GM21576 (cell line): ENCODE data around the gene CENPP.

Source experiments
- ATAC-seq: cut with Tn5 transposase; IDR thresholded peaks from one replicate; pipeline ENCODE4 v1.9.1; 2021; ENCODE audit warnings: mild to moderate bottlenecking, moderate library complexity; ENCODE audit not compliant: unreplicated experiment

The CENPP gene

DNA sequence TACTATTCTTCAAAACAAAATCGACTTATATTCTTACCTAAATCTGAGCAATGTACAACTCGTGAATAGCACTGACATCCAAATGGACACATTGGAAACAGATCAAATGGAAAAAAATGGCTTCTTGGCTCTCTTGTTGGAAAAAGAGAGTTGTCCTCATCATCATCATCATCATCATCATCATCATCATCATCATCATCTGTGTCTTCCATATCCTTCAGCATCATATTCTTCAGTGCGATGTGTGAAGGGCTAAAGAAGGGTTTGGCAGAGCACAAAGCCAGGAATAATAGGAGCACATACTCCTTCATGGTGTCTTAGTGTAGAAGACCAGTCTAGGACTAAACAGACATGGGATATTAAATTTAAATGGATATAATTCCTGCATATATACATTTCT is 148.8 kb downstream of the CENPP start:
- ATAC-seq: no peak

DNA sequence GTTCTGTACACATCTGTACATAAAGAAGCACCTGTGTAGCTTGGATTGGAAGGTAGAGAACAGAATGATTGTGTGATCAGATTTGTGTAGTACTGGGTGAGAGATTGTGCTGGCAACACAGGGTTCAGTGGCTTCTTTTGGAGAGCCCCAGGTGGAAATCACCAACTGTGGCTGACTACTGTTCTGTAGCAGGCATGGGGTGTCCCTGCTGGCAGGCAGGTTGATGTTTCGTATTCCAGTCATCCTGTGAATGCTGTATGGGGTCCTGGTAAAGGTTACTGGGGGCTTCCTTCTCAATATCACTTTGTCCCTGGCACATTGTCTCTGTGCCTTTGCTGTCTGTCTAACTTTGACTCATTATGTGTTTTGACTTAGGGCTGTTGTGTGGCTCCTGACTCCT is 151.2 kb downstream of the CENPP start:
- ATAC-seq: no peak

DNA sequence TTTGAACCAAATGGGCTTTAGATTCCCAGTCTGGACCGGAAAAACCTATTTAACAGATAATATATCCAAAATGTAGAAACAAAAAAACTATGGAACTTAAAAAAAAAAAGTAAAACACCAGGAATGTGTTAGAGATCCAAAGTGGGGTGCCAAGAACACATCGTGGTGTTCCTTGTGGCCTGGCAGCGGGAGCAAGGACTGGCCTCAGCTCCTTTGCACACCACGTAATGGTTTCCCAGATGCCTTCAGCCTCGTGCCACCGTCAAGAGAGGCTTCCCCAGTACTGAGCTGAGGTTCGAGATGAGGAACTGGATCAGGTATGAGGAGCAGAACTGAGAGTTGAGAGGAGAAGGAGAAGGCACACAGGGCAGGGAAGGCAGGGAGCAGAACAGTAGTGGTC is 153.0 kb downstream of the CENPP start:
- no peak for ATAC-seq

DNA sequence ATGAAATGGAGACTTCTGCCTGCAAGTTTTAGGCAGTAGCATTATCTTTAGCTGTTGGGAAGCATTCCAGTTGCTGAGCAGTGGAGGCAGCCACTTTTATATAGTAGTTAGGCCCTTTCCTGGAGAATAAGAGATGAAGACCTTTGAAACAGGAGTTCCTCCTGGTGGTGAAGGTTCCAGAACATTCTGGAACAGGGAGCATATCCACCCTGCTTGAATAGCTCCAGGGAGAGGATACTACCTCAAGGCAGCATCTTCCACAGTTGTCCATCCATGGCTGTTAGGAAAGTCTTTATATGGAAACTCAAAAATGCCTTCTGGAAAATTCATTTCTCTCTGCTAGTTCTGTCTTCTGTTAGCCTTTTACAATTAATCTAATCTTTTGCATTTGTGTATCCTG is 153.6 kb downstream of the CENPP start:
- ATAC-seq: no peak

DNA sequence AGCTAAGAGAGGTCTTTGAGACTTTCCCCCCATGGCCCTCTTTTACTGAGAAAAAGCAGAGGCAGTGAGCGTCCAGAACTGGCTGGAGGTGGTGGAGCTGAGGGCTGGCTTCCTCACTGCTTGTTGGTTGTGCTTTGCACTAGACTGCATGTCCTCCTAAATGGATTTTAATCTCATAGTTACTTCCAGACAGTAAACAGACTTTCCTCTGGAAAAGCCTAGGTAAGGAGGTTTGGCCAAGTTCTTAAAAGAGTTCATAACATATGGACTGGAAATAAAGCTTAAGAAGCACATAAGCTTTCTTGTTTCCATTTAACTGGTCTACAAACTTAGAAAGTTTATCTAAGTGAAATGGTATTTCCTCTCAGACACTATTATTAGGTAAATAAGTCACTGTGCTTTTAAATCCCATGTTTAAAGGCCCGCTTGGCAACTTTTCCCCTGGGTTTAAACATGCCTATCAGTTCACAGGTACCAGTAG is 154.6 kb downstream of the CENPP start:
- ATAC-seq: no peak

DNA sequence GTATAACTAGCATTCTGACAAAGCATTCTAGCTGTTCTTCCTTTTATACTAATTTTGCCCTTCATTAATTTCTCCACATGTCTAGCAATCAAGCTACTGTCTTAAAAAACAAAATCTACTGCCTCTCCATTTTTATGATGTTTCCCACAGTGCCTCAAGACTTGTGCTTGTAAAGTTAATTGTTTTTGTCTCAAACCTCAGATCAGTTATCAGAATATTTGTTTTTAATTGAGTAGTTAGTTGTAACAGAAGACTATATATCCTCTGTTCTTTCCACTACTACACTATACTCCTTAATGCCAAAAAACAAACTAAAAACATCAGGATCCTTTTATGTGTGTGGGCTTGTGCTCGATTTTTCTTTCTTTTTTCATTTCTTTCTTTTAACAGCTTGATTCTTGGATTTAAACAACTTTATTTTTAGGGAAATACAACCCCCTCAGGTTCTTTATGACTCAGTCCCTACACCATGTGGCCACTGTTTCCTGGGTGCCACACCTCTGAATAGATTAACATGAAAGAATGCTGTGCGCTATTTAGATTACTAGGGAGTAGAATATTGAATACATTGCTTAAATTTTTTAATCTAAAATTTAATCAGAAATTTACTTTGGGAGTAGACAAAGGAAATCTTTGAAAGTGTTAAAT is 155.4 kb downstream of the CENPP start:
- ATAC-seq: no peak

DNA sequence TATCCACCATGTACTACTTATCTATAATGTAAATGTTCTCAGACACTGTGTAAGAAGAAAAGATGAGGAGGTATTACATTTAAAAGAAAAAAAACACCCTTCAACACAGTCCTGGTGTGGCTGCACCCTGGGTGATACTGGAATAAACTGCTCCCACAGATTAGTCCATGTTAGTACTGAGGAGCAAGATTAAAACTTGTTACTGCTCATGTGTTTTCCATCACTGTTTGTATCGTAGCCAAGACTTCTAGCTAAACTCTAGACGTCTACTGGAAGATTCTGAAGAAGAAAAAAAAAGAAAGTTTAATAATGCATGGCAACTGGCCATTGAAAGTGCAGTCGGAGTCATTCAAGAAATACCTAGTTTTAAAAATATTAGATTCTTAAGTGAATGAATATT is 156.6 kb downstream of the CENPP start, which contains the start of gene ASPN:
Gene ASPN (minus strand): TSS at position 178 of the 400 bp plus-strand sequence.
- ATAC-seq: no peak

DNA sequence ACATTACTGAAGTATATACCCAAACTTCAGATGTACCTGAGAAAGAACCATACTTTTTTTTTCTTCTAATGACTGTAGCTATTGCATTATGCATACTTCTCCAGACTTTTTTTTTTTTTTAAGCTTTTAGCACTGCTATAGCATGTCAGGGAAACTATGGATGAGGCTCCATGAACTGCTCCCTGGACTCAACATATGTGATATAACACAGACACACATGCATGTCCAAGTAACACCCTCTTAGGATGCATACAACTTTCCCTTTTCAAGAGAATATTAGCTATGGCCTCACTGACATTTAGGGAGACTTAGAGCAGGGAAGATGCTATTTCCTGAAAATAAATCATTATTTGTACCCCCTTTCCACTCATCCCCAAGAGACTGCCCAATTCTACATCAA is 157.1 kb downstream of the CENPP start:
- ATAC-seq: no peak

DNA sequence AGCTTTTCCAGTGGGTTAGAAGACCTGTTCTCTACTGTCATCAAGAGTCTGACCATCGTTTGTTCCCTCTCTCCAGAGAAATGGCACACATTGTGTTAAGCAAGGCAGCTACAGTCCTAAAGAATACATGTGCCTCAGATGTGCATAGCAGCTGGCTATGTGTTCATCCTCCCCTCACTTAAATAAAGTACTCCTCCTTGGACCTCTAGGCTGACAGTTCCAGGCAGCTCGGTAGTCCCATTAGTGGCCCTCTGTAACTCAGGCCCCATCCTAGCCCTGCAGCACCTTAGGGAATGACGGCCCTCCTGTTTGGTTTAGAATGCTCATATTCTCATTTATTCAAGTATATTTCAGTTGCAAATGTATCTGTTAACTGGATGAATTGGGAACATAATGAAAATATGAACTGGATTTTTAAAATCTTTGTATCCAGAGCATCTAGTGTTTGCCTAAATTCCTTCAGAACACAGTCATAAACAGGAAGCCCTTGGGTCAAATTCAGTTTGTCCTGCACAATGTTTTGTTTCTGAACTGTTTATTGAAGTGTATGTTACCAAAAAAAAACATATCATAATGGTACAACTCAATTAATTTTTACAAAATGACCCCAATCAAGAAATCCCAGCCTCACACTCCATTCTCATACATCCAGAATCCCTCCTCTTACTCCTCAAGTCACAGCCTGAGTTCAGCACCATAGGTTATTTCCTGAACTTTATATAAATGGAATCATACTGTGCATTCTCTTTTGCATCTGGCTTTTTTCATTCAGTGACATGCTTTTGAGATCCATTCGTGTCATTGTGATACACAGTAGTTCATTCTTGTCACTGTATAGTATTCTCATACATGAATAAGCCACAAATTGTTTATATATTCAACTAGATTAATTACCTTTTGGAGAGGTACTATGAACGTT is 158.1 kb downstream of the CENPP start:
- ATAC-seq: no peak

DNA sequence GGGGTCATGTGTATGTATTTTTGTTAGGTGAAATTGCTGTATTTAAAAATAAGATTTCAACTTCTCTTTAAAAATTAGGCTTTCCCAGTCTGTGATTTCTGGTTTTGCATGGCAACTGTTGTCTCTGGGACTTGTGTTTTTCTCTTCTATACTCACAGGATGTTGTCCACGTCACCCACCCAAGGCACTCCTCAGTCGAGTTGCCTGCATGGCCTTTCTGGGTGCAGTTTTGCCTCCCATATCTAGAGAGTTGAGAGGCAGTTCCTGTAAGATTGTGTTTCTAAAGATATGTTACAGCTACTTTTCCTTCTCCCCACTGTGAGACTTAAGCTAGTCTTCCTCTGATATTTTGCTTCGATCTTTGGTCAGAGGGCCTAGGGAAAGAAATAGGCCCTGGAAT is 158.8 kb downstream of the CENPP start:
- ATAC-seq: no peak

DNA sequence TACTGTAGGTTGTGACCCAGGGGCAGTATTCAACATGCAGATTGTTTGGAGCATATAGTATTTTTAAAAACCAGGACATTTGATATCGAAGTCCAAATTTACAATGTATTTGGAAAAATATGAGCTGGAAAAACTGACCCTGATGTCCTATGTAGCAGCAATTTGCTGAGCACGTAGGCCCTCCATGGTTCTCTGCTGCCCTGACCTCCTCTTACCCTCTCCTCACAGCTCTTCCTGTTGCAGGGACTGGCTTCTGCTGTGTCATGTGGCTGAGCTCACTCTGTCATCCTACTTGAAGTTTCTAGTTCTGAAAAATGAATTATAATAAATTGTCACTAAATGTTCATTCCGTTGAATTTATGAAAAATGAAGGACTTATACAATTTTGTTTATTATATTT is 160.6 kb downstream of the CENPP start:
- no peak for ATAC-seq

DNA sequence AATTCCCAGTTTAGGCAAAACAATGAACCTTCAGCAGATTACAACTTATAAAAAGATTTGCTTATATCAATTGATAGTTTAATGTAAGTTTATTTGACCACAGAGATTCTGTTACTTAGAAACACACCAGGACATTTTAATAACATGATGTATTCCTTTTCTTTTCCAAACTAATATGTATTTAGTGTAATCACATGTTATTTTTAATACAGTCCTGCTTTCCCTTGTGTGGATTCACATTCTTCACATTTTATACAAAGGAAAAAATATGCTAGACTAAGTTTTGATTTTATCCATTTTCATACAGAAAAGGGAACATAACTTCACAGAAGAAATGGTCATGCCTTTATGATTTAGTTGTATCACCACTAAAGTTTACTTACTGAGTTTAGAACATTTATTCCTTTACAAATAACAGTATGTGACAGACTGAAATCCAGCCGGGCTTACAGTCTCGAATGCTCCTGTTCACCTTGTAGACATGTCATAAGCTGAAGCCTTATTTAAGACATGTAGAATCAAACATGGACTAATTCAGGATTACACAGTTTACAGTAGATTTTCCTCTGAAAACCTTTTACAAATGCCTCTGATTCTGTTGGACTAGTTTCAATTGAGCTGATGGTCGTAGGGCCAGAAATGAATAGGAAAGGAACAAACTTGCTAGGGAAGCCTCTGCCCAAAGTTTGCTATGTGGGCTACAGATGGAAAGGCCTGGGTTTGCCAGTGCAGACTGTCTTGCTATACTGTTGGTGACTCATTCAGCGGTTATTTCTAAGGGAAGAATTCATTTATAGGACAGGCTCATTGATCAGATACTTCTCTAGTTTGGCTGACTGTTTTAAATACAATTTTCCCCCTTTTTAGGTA is 163.2 kb downstream of the CENPP start:
- no peak for ATAC-seq

DNA sequence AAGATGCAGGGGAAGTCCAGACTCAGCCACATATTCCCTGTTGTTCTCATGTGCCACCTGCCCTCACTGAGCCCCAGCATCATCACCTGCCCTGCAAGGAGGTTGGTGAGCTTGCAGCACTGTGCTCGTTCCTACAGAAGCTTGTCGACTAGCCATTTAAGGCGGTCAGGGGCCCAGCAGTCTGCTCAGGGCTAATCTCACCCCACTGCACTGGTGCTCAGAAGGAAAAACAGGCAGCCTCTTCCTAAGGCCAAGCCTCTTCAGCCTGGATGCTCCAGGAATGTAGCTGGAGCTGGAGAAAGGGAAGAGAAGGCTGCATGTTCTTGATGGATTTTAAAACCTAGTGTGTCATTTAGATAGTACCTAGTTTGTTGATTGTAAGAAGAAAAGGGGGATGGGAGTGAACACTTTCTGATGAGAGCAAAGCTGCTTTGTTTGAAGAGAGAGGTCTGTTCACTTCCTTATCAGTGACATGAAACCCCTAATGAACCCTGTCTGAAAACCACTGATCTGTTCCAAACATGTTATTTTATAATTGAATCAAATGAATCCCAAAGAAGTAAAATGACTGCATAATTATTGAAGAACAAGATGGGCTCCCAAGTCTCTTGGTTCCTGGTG is 167.1 kb downstream of the CENPP start:
- no peak for ATAC-seq

DNA sequence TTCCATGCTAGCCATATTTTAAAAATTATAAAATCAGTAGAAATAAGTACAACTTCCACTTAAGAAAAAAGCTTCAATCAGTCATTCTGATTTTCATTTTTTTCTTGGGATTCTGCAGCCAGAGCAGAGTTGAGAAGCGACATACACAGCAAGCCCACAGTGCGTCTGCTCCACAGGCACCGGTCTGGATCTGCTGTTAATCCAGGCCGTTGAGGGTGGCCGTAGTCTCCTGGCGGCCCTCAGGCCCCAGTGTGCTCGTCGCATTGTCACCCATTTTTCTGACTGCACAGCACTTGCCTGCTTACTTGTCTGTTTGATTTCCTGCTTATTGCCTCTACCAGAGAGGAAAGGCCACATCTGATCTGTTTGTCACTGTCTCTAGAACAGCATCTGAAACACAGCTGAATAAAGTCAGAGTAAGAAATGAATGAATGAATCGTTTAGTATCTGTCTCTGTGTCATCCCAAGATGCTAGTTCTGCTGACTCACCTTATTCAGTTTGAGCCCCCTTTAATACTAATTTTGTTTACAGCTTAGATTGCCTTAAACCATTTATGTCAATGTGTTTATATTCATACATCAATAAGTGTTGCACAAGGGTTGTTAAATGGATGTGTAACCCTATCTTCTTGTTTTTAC is 168.1 kb downstream of the CENPP start:
- no peak for ATAC-seq

DNA sequence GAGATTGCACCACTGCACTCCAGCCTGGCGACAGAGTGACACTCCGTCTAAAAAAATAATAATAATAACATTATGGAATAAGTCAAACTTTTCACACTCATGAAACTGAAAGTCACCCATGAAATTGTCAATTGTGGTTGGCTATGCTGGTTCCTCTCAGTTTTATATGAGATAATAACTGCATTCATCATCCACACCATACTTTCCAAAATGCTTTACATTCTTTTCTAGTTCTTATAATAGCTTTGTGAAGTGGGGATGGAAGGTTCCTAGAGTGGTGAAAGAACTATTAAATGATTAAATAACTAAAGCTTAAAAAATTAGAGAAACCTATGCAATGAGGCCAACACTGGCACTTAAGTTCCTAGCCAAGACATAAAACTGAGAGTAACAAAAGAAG is 169.1 kb downstream of the CENPP start:
- no peak for ATAC-seq

DNA sequence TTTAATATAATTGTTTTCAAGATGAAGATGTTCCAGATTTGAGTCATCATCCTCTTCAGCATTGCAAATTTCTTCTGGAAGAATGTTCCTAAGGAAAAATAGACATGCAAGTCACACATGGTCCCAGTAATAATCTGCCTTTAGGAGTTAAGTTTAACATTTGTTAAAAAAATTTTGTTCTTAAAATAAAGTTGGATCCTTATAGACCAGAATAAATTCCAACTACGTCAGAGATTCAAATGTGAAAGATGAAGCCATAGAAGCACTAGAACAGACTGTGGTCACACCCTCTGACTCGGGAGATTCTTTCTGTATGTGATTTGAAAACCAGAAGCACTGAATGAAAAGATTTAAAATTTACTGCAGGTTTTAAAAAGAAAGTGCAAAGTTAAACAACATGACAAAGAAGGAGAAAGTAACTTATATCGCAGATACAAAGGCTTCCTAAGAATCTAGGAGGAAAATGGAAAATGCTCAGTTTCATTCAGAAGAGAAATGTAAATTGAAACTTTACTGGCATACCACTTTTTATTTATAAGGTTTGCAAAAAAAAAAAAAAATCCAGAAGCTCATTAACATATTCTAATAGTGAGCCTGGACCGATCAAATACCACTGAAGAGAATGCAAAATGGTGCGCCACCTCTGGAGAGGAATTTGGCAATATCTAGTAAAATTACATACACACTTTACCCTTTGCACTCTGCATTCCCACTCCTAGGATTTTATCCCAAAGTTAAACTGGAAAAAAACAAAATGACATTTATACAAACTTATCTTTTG is 170.8 kb downstream of the CENPP start:
- no peak for ATAC-seq

DNA sequence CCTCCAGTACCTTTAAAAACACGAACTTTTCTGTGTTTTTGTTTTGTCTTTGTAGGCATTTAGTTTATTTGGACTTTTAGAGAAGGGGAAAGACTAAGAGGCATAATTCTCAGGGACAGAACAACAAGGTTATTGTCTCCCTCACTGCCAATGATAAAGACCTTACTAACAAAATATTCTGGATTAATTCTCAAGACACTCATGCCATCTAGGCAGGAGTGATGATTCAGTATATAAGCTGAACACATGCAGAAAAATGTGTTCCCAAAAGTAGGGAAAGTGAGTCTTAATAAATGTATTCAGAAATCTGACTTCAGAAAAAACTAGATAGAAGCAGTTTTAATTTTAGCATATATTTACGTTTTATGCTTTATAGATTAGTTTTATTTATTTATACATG is 173.9 kb downstream of the CENPP start:
- ATAC-seq: no peak

DNA sequence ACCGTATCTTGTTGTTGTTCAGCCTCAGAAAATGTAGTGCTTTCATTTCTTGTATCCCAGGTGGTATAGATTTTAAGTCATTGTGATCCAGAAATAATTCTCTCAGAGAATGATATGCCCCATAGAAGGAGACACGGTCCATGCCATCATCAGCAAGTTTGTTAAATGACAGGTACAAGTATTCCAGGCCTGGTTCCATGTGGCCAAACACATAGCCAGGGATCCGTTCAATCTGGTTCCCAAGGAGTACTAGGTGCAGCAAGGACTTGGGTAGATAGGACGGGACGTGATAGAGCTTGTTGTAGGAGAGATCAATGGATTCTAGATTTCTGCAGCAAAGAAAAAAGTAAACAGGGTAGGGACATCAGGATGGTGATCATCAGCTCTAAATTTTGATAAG is 175.0 kb downstream of the CENPP start:
- ATAC-seq: no peak

DNA sequence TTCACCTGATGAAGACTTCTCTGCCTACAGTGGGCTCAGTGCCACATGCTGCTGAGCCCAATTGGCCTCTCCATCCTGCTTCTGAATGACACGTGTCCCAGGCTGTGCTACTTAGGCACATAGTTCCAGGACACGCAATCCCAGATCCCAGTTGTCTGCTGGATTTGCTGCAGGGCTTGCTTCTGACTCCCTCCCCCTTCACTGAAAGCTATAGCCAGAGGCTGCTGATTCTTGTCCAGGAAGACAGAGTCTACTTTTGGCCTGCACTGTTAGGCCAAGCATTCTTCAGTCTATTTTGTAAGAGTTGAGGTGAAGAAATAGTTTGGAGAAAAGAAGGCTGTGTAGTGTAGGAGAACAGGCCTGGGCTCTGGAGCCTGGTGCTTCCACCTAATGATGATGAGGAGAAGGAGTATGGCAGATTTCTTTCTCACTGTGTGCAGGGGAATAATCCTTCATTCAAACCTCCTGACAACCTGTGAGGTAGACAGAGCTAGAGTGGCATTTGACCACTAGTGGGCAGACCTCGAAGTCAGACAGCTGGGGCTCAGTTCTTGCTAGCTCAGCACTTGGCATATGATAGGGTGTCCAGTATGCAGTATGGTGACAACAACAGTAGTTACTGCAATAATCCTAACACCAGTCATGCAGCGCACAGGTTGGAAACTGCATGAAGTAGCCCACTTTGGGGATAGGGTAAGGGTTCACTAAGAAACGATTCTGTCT is 176.1 kb downstream of the CENPP start:
- no peak for ATAC-seq
